HG02938 (cell line): ENCODE measurements around the gene CPED1.

Source experiments
- ATAC-seq: cut with Tn5 transposase; IDR thresholded peaks from one replicate; pipeline ENCODE4 v1.9.1; 2021; ENCODE audit warnings: mild to moderate bottlenecking, moderate library complexity; ENCODE audit not compliant: unreplicated experiment

The CPED1 gene

GRCh38 chr7:121126801-121127534, 138.5 kb downstream of the CPED1 start:
- no peak for ATAC-seq

- ATAC-seq: no peak
Measured at GRCh38 chr7:121132940-121133339, 144.4 kb downstream of the CPED1 start.

- ATAC-seq: no peak
Measured at GRCh38 chr7:121133444-121133843, 144.9 kb downstream of the CPED1 start.

- no peak for ATAC-seq
Measured at GRCh38 chr7:121137580-121137979, 149.1 kb downstream of the CPED1 start.

- ATAC-seq: peak; percentile 100
Measured at GRCh38 chr7:121138262-121138933, 149.9 kb downstream of the CPED1 start.

- ATAC-seq: no peak
Measured at GRCh38 chr7:121139427-121139826, 150.9 kb downstream of the CPED1 start.

- no peak for ATAC-seq
Measured at GRCh38 chr7:121140790-121141189, 152.3 kb downstream of the CPED1 start.

- no peak for ATAC-seq
Measured at GRCh38 chr7:121151774-121152221, 163.3 kb downstream of the CPED1 start.

GRCh38 chr7:121153411-121153810, 164.9 kb downstream of the CPED1 start:
- no peak for ATAC-seq

GRCh38 chr7:121153995-121154394, 165.5 kb downstream of the CPED1 start:
- no peak for ATAC-seq

GRCh38 chr7:121156825-121157224, 168.3 kb downstream of the CPED1 start:
- ATAC-seq: no peak

- ATAC-seq: no peak
Measured at GRCh38 chr7:121157341-121157751, 168.8 kb downstream of the CPED1 start.

GRCh38 chr7:121157885-121158590, 169.5 kb downstream of the CPED1 start:
- no peak for ATAC-seq

GRCh38 chr7:121158665-121159064, 170.2 kb downstream of the CPED1 start:
- no peak for ATAC-seq

GRCh38 chr7:121159553-121159952, 171.0 kb downstream of the CPED1 start:
- ATAC-seq: no peak

- no peak for ATAC-seq
Measured at GRCh38 chr7:121160150-121161008, 171.9 kb downstream of the CPED1 start.

- no peak for ATAC-seq
Measured at GRCh38 chr7:121163699-121164098, 175.2 kb downstream of the CPED1 start.

- no peak for ATAC-seq
Measured at GRCh38 chr7:121164247-121164646, 175.7 kb downstream of the CPED1 start.

GRCh38 chr7:121166916-121167315, 178.4 kb downstream of the CPED1 start:
- ATAC-seq: no peak

- ATAC-seq: no peak
Measured at GRCh38 chr7:121167971-121168370, 179.5 kb downstream of the CPED1 start.

GRCh38 chr7:121169469-121169868, 181.0 kb downstream of the CPED1 start:
- no peak for ATAC-seq
